K562 (cell line): Measurements from ENCODE around the gene CSNK1A1. TPM values are rescaled to one million over a fixed set of nuclear protein-coding genes. Genes with fewer than 3 reads are reported as not detected.

Experiments used
- CC2D1A ChIP-seq: fragments of 450-650 bp; IDR thresholded peaks from 2 replicates; pipeline ENCODE4 v1.6.1; 2017; ENCODE audit warnings: mild to moderate bottlenecking
- ESRRA ChIP-seq: fragments of 450-650 bp; IDR thresholded peaks from 2 replicates; pipeline ENCODE4 v1.6.1; 2014; ENCODE audit warnings: low read depth, mild to moderate bottlenecking, moderate library complexity, borderline replicate concordance
- HDAC1 ChIP-seq, 2 experiments: fragments of 450-650 bp; IDR thresholded peaks; 2 replicates each; pipeline ENCODE4 v1.6.1; 2016 to 2017; ENCODE audit warnings: inconsistent platforms in 1 of 2, mild to moderate bottlenecking in 1 of 2, moderate library complexity in 1 of 2
- JUN ChIP-seq, 2 experiments: sonication (generic) in 1 of 2; formaldehyde crosslinking in 1 of 2; IDR thresholded peaks; 2 replicates each; pipeline versions ENCODE4 v1.6.1 to v1.8.0; 2012 to 2022; ENCODE audit warnings: borderline replicate concordance in 2 of 2, mild to moderate bottlenecking in 2 of 2, improper control_type of control experiment in 1 of 2, low read depth in 1 of 2, low read length in 1 of 2, missing genetic modification reagents in 1 of 2
- KAT7 ChIP-seq: sonication (generic); formaldehyde crosslinking; IDR thresholded peaks from 2 replicates; pipeline ENCODE4 v1.8.0; 2022; ENCODE audit warnings: missing genetic modification reagents, mild to moderate bottlenecking, borderline replicate concordance
- LCOR ChIP-seq: sonication (generic); formaldehyde crosslinking; IDR thresholded peaks from 2 replicates; pipeline ENCODE4 v1.8.0; 2022; ENCODE audit warnings: mild to moderate bottlenecking, missing genetic modification reagents
- NR3C1 ChIP-seq: sonication (generic); formaldehyde crosslinking; IDR thresholded peaks from 2 replicates; pipeline ENCODE4 v1.8.1; 2022; ENCODE audit warnings: missing genetic modification reagents
- PREB ChIP-seq: sonication (generic); formaldehyde crosslinking; IDR thresholded peaks from 2 replicates; pipeline ENCODE4 v1.8.1; 2023; ENCODE audit warnings: mild to moderate bottlenecking, missing genetic modification reagents
- RCOR1 ChIP-seq, 2 experiments: IDR thresholded peaks; 2 replicates each; pipeline ENCODE4 v1.6.1; 2012; ENCODE audit warnings: low read depth in 2 of 2, low read length in 2 of 2, borderline replicate concordance in 1 of 2, improper control_type of control experiment in 1 of 2
- ZNF232 ChIP-seq: sonication (generic); formaldehyde crosslinking; IDR thresholded peaks from 2 replicates; pipeline ENCODE4 v1.8.0; 2022; ENCODE audit warnings: mild to moderate bottlenecking, missing genetic modification reagents
- polyA plus RNA-seq, 8 experiments: library from polyadenylated mRNA; depleted of rRNA in 4 of 8; stranded (reverse) in 5 of 8; unstranded in 3 of 8; fragments of >200 nt; fragmentation: Nextera tagmentation in 2 of 8; fragmentation: Illumina TruSeq in 1 of 8; extraction: Ambion mirVana in 2 of 8; extraction: Trizol in 1 of 8; gene quantifications; 2 replicates each; pipeline versions ENCODE4 v1.2.1 to v1.2.3, GENCODE V29; 2011 to 2014; ENCODE audit warnings: inconsistent platforms in 1 of 8, missing spikeins in 1 of 8
- total RNA-seq, 7 experiments: library from RNA; depleted of rRNA in 6 of 7; stranded (reverse); fragments of >200 nt in 6 of 7; fragmentation: Illumina TruSeq in 2 of 7; extraction: Trizol in 2 of 7; gene quantifications; 2 replicates each; pipeline versions ENCODE4 v1.2.1 to v1.2.3, GENCODE V29; 2011 to 2021; ENCODE audit warnings: low replicate concordance in 1 of 7
- TF ChIP-seq, protein P1 (sequence below), 2 experiments: fragments of 450-650 bp; formaldehyde crosslinking in 1 of 2; IDR thresholded peaks; 2 replicates each; pipeline versions ENCODE4 v1.4.0 to v1.6.1; 2014 to 2020; ENCODE audit warnings: mild to moderate bottlenecking in 2 of 2, borderline replicate concordance in 1 of 2, low read depth in 1 of 2

The CSNK1A1 gene
- total and polyA plus RNA-seq, 9 of the 15 experiments (the other 6 are each of a cell fraction or from before 2014, with no cell fraction given): 49.1 to 196 (median 154) TPM

DNA sequence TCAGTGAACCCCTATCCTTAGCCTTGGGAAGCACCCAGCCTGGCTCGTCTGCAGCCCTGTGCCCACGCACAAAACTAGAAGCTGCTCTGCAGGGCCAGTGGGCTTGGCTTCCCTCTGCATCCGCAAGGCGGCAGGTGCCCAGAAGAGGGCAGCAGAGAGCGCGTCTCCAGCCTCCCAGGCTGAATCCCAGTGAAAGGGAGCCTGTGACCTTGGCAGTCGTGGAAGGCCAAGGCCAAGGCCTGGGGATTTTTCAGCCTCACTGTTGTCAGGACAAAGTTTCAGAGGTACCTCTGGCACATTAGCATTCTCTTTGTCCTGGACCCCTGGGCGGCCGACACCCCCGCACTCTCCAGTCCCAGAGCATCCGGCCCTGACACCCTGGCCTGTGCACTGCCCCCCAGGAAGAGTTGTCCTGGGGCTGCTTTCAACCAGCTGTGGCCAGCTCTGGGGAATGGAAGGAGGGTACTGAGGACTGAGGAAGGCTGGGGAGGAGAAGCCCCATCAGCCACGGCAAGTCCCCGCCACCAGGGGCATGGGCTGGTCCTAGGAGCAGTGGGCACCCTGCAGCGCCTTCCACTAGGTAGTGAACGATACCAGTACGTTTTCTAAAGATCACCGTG is 108.6 kb downstream of the CSNK1A1 start (continued):
- TF ChIP-seq HDAC1 (IDR thresholded peaks at IDR 0.05): no peak
- peak in 1 of 2 experiments; percentile 41; a peak in 1 of 4 replicates for TF ChIP-seq RCOR1 (IDR thresholded peaks at IDR 0.05; ENCODE audit: borderline replicate concordance in 1 of 2, low read depth in 2 of 2, low read length in 2 of 2)
- 0 out of 2 replicates have a peak, but pooled peaks have one; percentile 14 for TF ChIP-seq JUN (IDR thresholded peaks at IDR 0.05; ENCODE audit: borderline replicate concordance, low read depth, low read length)
- no peak for TF ChIP-seq JUN (CRISPR knock-in tag; IDR thresholded peaks at IDR 0.05; ENCODE audit: borderline replicate concordance)
- TF ChIP-seq PREB: 0 out of 2 replicates have a peak, but pooled peaks have one; percentile 84
- TF ChIP-seq ZNF232 (CRISPR knock-in tag): no peak
- 0 out of 2 replicates have a peak, but pooled peaks have one; percentile 29 for TF ChIP-seq CC2D1A
- peak; percentile 95 for TF ChIP-seq ESRRA
- TF ChIP-seq, protein P1, sequence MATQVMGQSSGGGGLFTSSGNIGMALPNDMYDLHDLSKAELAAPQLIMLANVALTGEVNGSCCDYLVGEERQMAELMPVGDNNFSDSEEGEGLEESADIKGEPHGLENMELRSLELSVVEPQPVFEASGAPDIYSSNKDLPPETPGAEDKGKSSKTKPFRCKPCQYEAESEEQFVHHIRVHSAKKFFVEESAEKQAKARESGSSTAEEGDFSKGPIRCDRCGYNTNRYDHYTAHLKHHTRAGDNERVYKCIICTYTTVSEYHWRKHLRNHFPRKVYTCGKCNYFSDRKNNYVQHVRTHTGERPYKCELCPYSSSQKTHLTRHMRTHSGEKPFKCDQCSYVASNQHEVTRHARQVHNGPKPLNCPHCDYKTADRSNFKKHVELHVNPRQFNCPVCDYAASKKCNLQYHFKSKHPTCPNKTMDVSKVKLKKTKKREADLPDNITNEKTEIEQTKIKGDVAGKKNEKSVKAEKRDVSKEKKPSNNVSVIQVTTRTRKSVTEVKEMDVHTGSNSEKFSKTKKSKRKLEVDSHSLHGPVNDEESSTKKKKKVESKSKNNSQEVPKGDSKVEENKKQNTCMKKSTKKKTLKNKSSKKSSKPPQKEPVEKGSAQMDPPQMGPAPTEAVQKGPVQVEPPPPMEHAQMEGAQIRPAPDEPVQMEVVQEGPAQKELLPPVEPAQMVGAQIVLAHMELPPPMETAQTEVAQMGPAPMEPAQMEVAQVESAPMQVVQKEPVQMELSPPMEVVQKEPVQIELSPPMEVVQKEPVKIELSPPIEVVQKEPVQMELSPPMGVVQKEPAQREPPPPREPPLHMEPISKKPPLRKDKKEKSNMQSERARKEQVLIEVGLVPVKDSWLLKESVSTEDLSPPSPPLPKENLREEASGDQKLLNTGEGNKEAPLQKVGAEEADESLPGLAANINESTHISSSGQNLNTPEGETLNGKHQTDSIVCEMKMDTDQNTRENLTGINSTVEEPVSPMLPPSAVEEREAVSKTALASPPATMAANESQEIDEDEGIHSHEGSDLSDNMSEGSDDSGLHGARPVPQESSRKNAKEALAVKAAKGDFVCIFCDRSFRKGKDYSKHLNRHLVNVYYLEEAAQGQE (IDR thresholded peaks at IDR 0.05; ENCODE audit: borderline replicate concordance): peak; percentile 80; the same call in 1 of the 2 replicates
- TF ChIP-seq, protein P1 (CRISPR knock-in tag; IDR thresholded peaks at IDR 0.05; ENCODE audit: low read depth): no peak
- TF ChIP-seq KAT7: 0 out of 2 replicates have a peak, but pooled peaks have one; percentile 28
- TF ChIP-seq LCOR: peak; percentile 58; the same call in 1 of the 2 replicates
- no peak for TF ChIP-seq NR3C1 (CRISPR knock-in tag)
